GM19099 (cell line): Measurements from ENCODE around the gene LRP4.

Experiments
- POLR2A ChIP-seq: IDR thresholded peaks from 3 replicates; pipeline ENCODE4 v1.6.1; 2011; ENCODE audit warnings: low read depth; ENCODE audit not compliant: insufficient read length; ENCODE audit errors: extremely low read depth

LRP4 gene

GRCh38 chr11:46918083-46918787, at the start of gene LRP4:
LRP4 (minus strand) TSS chr11:46918550; CDS start chr11:46918379, 171 bp downstream.
- no peak for TF ChIP-seq POLR2A

GRCh38 chr11:46967962-46968361, 49.6 kb upstream of the LRP4 start:
- no peak for TF ChIP-seq POLR2A

DNA sequence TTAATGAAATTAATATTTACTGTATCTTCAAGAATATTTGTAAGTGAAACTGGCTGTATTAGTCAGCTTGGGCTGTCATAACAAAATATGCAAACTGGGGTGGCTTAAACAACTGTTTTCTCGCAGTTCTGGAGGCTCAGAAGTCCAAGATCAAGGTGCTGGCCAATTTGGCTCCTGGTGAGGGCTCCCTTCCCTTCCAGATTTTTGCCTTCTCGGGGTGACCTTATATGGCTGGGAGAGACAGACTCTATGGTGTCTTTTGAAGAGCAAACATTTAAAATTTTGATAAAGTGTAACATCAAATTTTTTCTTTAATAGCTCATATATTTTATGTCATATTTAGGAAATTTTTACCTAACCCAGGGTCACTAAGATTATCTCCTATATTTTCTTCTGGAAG, 48.4 kb upstream of the LRP4 start:
- no peak for TF ChIP-seq POLR2A

DNA sequence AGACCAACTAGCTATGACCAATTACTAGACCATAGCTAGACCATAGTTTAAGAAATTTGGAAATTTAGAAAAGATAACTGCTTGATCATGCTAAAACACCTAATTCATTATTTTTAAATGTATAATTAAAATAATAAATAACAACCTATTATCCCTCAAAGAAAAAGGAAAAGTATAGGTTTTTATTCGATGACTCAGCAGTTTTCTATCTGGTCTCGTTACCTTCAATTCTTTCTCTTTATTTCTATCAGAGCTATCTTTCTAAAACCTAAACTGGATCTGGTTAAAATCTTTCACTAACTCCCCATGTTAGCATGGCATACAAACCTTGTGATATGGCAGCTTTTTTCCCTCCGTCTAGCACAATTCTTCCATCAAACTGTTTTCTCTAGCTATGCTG, 45.5 kb upstream of the LRP4 start:
- TF ChIP-seq POLR2A, result no peak

- no peak for TF ChIP-seq POLR2A
Measured at GRCh38 chr11:46961041-46961440, 42.7 kb upstream of the LRP4 start.

- no peak for TF ChIP-seq POLR2A
Measured at GRCh38 chr11:46958777-46959176, 40.4 kb upstream of the LRP4 start.

DNA sequence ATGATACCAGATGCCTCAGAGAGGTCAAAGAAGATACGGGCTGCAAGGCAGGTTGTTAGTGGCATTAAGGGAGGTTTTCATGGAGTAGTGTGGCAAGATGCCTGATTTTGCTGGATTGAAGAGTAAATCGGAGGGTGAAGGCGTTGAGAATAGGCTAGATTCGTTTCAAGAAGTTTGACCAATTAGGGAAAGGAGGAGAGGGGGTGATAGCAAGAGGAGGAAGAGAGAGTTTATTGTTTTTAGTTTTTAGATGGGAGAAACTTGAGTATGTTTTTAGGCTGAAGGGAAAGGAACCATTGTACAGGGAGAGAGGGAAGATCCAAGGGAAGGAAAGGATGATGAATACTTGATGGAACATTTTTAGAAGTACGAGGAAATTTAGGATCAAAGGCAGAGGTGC, 34.7 kb upstream of the LRP4 start:
- no peak for TF ChIP-seq POLR2A

DNA sequence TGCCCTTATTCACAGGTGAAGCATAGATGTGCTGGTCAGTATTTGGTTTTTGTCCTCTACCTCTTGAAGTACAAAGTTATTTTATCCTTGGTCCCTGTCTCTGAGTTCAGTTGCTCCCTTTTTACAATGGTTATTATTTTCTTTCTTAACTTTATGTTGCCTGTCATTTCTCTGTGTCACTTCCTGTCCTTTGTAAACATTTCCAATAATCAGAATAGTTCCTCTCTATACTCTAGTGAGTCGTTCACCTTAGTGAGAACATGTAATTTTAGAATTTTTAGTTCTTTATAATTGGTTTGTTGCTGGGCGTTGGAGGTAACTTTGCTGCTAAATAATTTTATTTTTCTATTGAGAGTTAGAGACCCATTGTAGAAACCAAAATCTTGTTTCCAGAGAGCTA, 34.2 kb upstream of the LRP4 start:
- no peak for TF ChIP-seq POLR2A

DNA sequence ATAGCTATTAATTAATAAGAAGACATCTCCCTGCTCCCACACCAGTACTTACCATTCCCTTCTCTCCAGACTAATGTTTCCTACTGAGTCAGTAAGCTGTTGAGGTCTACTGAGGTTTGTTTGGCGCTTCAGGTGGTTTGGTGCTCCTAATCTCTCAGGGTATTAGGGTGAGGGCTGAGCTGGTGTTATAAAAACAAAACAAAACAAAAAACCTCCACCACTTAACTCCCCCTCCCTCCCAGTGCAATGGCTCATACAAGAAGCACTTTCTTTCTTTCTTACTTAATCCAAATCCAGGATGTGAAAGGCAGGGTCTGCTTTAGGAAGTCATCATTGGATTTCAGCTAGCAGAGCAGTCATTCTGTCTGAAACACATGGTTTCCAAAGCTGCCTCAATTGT, 33.5 kb upstream of the LRP4 start:
- TF ChIP-seq POLR2A, result no peak

DNA sequence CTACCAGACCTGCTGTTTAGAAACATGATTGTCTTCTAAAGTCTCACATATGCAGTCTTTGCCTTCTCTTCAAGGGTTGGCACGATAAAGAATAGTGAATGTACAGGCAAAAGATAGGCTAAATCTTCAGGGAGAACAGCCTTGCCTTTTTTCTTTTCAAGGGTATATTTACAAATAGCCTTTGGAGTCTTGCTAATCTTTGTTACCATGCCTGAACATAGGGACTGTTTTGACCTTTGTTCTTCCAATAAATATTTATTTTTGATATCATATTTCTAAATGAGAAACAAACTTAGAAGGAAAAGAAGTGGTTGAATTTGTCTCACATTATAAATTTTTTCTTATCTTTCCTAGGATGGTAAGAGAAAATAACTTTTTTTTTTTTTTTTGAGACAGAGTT, 30.9 kb upstream of the LRP4 start:
- TF ChIP-seq POLR2A, result no peak

- no peak for TF ChIP-seq POLR2A
Measured at GRCh38 chr11:46948378-46949131, 30.2 kb upstream of the LRP4 start.

- no peak for TF ChIP-seq POLR2A
Measured at GRCh38 chr11:46947399-46948077, 29.2 kb upstream of the LRP4 start.

DNA sequence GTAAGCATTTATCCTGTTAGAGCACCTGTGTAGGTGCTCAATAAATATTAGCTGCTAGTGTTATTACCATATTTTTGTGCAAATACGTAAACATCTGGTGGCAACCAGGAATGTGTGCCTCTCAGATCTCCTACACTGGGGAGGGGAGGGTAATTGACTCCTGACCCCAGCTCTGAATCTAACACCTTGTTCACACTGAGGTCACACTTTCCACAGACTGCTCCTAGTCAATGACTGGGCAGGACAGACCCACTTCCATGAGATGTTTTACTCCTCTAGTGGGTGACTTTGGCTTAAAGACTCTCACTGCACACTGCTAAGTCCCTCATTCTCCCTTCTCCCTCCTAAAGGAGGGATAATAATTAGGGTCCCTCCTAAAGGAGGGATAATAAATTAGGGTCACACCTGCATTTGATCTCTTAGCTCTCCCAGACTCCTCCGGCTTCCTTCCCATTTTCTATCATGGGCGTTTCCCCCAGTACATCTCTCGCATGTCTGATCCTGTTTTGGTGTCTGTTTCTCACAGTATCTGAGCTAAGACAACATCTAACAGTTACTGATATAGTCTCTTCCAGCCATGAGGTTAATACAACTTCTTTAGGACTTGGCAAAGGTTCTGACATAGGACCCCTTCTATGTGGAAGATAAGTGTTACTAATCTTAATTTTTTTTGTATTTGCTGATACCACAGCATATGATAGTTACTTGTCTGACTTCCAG, 26.2 kb upstream of the LRP4 start:
- TF ChIP-seq POLR2A, result no peak

- TF ChIP-seq POLR2A, result no peak
Measured at GRCh38 chr11:46942172-46942571, 23.8 kb upstream of the LRP4 start.
